DND-41 (cell line): ENCODE measurements around the gene PRKCA.
A peak's percentile ranks its signal among the peaks of the same experiment; 100 is the strongest.

Experiments used
- ATAC-seq: fragments of 200-7000 bp; cut with Tn5 transposase; 3 replicates; pipeline ENCODE4 v1.9.1; 2021; ENCODE audit warnings: low read depth; ENCODE audit not compliant: insufficient read depth
- DNase-seq: peaks from one replicate; pipeline ENCODE4 v3.0.0-alpha.2; 2020
- H2AFZ ChIP-seq: 2 replicates; pipeline ENCODE4 v1.6.0; 2012; ENCODE audit warnings: low read depth, low read length
- H3K27ac ChIP-seq: 2 replicates; pipeline ENCODE4 v1.5.1; 2012; ENCODE audit warnings: low read length, inconsistent platforms
- H3K27me3 ChIP-seq: fragments of 200-600 bp; sonication (generic); 2 replicates; pipeline ENCODE4 v1.6.0; 2012; ENCODE audit warnings: low read length, mild to moderate bottlenecking, inconsistent platforms; ENCODE audit not compliant: insufficient read depth, poor library complexity
- H3K36me3 ChIP-seq: 2 replicates; pipeline ENCODE4 v1.5.1; 2012; ENCODE audit warnings: low read length, inconsistent platforms; ENCODE audit not compliant: insufficient read depth
- H3K4me1 ChIP-seq: 2 replicates; pipeline ENCODE4 v1.5.1; 2012; ENCODE audit warnings: mild to moderate bottlenecking, low read length; ENCODE audit not compliant: insufficient read depth
- H3K4me2 ChIP-seq: 2 replicates; pipeline ENCODE4 v1.6.0; 2012; ENCODE audit warnings: mild to moderate bottlenecking, moderate library complexity, low read length, inconsistent platforms; ENCODE audit not compliant: insufficient read depth
- H3K4me3 ChIP-seq, 2 experiments: fragments of 200-600 bp in 1 of 2; shearing (Covaris generic) in 1 of 2; 2 replicates each; pipeline ENCODE4 v1.5.1; 2012 to 2016; ENCODE audit warnings: inconsistent platforms in 2 of 2, low read length in 2 of 2, mild to moderate bottlenecking in 2 of 2, low read depth in 1 of 2, moderate library complexity in 1 of 2
- H3K79me2 ChIP-seq: 2 replicates; pipeline ENCODE4 v1.6.0; 2012; ENCODE audit warnings: low read length, inconsistent platforms; ENCODE audit not compliant: insufficient read depth
- H3K9ac ChIP-seq: 2 replicates; pipeline ENCODE4 v1.6.0; 2012; ENCODE audit warnings: low read depth, mild to moderate bottlenecking, inconsistent platforms, low read length, moderate library complexity
- H3K9me3 ChIP-seq: 2 replicates; pipeline ENCODE4 v1.5.1; 2012; ENCODE audit warnings: low read length, moderate library complexity, mild to moderate bottlenecking, inconsistent platforms; ENCODE audit not compliant: insufficient read depth, severe bottlenecking
- H4K20me1 ChIP-seq: 2 replicates; pipeline ENCODE4 v1.6.0; 2012; ENCODE audit warnings: low read length; ENCODE audit not compliant: insufficient read depth
- EZH2 ChIP-seq: IDR thresholded peaks from 3 replicates; pipeline ENCODE4 v1.6.1; 2012; ENCODE audit warnings: borderline replicate concordance, low read depth, mild to moderate bottlenecking, moderate library complexity, low read length, inconsistent platforms; ENCODE audit not compliant: severe bottlenecking
- TF ChIP-seq, protein P1 (sequence below): IDR thresholded peaks from 2 replicates; pipeline ENCODE4 v1.5.1; 2012; ENCODE audit warnings: borderline replicate concordance, low read length, moderate library complexity, mild to moderate bottlenecking; ENCODE audit not compliant: poor library complexity, severe bottlenecking; ENCODE audit errors: extremely low read depth

Gene PRKCA

DNA sequence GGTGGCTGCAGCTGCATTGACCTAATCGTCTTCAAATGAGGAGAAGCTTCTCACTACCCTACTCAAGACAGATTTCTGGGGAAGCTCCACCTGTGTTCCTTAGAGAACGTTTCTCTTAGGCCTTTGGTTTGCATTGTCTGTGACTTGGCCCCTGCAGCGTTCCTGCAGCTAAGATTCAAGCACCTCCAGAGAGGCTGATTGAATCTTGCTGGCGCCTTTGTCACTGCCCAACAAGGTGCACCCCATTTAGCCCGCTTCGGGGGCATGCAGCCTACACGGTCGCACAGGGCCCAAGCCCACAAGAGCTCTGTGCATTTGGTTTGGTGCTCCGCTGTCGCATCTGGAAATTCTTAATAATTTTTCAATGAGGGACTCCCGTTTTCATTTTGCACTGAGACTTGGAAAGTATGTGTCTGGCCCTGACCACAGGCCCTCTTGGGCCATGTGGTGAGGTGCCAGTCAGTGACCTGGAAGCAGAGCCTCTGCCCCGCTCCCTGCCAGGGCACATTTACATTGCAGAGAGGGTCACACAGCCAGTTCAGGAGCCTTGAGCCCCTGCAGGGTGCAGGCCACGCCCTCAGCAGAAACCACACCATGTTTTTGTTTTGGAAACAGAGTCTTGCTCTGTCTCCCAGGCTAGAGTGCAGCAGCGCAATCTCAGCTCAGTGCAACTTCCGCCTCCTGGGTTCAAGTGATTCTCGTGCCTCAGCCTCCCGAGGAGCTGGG, 481.4 kb downstream of the PRKCA start:
- Histone ChIP-seq H3K9ac (no peak overlapping the region), H3K4me2 (no peak overlapping the region), H3K36me3 (peaks cover 28% of the 10 kb centered on the region), H3K4me1 (no peaks in the 10 kb centered on the region), H2AFZ (no peak overlapping the region), H3K4me3 (no peak overlapping the region), H3K27me3 (no peaks in the 10 kb centered on the region), H3K9me3 (no peaks in the 10 kb centered on the region), H3K27ac (no peak overlapping the region), H3K79me2 (no peaks in the 10 kb centered on the region), H4K20me1 (no peaks in the 10 kb centered on the region)
- TF ChIP-seq, protein P1, sequence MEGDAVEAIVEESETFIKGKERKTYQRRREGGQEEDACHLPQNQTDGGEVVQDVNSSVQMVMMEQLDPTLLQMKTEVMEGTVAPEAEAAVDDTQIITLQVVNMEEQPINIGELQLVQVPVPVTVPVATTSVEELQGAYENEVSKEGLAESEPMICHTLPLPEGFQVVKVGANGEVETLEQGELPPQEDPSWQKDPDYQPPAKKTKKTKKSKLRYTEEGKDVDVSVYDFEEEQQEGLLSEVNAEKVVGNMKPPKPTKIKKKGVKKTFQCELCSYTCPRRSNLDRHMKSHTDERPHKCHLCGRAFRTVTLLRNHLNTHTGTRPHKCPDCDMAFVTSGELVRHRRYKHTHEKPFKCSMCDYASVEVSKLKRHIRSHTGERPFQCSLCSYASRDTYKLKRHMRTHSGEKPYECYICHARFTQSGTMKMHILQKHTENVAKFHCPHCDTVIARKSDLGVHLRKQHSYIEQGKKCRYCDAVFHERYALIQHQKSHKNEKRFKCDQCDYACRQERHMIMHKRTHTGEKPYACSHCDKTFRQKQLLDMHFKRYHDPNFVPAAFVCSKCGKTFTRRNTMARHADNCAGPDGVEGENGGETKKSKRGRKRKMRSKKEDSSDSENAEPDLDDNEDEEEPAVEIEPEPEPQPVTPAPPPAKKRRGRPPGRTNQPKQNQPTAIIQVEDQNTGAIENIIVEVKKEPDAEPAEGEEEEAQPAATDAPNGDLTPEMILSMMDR: no peak
- TF ChIP-seq EZH2: no peak
- ATAC-seq: no peak
- DNase-seq: no peak

DNA sequence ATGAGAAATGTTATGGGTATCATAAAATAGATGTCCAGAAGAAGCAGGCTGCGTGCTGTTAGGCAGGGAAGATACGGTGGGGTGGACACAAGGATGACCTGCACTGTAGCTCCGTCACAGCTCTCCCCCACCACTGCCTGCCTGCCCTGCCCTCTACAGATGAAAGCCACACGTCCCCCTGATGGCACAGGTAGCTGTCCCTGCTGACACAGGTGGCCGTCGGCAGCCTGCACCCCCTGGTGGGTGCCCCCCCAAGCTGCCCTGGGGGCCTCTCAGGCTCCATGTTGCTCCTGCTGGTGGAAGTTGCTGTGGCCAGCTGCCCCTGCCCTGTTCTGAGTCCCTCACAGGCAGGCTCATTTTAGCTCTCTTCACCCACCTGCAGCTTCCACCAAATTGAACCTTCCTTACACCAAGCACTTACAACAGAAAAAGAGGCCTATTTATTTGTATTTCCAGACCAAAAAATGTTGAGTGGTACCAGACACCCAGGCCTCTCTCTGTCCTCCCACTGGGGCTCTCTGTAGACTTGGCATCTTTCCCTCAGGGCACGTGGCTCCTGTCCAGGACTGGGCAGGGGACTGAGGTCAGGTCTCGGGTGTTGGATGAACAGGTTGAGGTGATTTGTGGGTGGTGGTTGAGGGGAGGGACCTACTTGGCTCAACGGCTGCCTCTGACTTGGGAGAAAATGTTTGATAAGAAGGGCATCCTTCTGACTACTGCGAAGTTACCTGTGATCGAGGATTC, 482.4 kb downstream of the PRKCA start:
- Histone ChIP-seq H3K27me3 (no peaks in the 10 kb centered on the region), H3K36me3 (peaks cover 31% of the 10 kb centered on the region), H3K9me3 (no peaks in the 10 kb centered on the region), H2AFZ (no peak overlapping the region), H4K20me1 (no peaks in the 10 kb centered on the region; the same call in 1 of the 2 replicates), H3K9ac (no peak overlapping the region), H3K27ac (no peak overlapping the region), H3K79me2 (no peaks in the 10 kb centered on the region), H3K4me2 (no peak overlapping the region), H3K4me3 (no peak overlapping the region), H3K4me1 (no peaks in the 10 kb centered on the region)
- ATAC-seq (no peak), DNase-seq (no peak)
- TF ChIP-seq, protein P1: no peak
- TF ChIP-seq EZH2: no peak

DNA sequence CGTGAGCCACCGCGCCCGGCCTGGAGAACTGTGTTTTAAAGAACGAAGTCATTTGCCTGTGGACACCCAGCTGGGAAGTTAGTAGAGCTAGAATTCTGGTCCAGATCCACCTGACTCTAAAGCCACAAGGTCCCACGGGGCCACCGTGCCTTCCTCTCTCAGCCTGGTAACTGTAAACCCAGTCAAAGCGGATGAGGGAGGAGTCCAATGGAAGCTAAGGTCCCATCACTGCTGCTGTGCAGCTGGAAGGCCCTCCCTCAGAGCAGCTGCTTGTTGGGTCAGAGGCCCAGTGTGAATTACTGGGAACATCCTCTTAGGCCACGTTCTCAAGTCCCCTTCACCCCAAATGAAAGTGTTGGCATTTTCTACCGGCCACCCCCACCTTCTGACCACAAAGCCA, 483.7 kb downstream of the PRKCA start:
- Histone ChIP-seq H3K4me2 (no peak overlapping the region), H3K27me3 (no peaks in the 10 kb centered on the region), H3K4me1 (no peaks in the 10 kb centered on the region), H3K36me3 (peaks cover 39% of the 10 kb centered on the region), H3K79me2 (no peaks in the 10 kb centered on the region), H3K27ac (no peak overlapping the region), H3K9me3 (no peaks in the 10 kb centered on the region), H4K20me1 (no peaks in the 10 kb centered on the region; the same call in 1 of the 2 replicates), H2AFZ (no peak overlapping the region), H3K9ac (no peak overlapping the region), H3K4me3 (no peak overlapping the region)
- ATAC-seq: peak; percentile 62; the same call in 1 of the 3 replicates
- TF ChIP-seq, protein P1: no peak
- no peak for TF ChIP-seq EZH2
- DNase-seq: peak; percentile 30
